ENCODE data around the gene FDX2. TPM values are rescaled to one million over a fixed set of nuclear protein-coding genes. Genes with fewer than 3 reads are reported as not detected.

The FDX2 gene
- total and polyA plus RNA-seq, 2 of the 13 experiments (the other 11 are each of a cell fraction or from before 2014, with no cell fraction given): 21.0 to 24.7 TPM

- 0 out of 2 replicates have a peak, but pooled peaks have one; percentile 25 for TF ChIP-seq RXRB (CRISPR knock-in tag; IDR thresholded peaks at IDR 0.05; ENCODE audit: borderline replicate concordance)
- no peak for TF ChIP-seq ZNF292 (CRISPR knock-in tag; IDR thresholded peaks at IDR 0.05; ENCODE audit: borderline replicate concordance, low read depth)
- no peak for TF ChIP-seq LRRFIP1 (CRISPR knock-in tag; conservative IDR thresholded peaks at IDR 0.05)
- no peak; the same call in 1 of the 2 replicates for TF ChIP-seq ZNF891 (CRISPR knock-in tag; IDR thresholded peaks at IDR 0.05)
- TF ChIP-seq ZSCAN30 (CRISPR knock-in tag; IDR thresholded peaks at IDR 0.05): no peak
- TF ChIP-seq KDM3A (CRISPR knock-in tag; IDR thresholded peaks at IDR 0.05; ENCODE audit: low read depth): no peak
- no peak for TF ChIP-seq EHMT2 (IDR thresholded peaks at IDR 0.05; ENCODE audit: borderline replicate concordance, low read depth, low read length)
- TF ChIP-seq ZNF839 (CRISPR knock-in tag; IDR thresholded peaks at IDR 0.05; ENCODE audit: borderline replicate concordance): no peak
- peak; percentile 38; the same call in 1 of the 2 replicates for TF ChIP-seq ELF1 (CRISPR knock-in tag; IDR thresholded peaks at IDR 0.05)
- no peak for TF ChIP-seq ZNF572 (CRISPR knock-in tag; IDR thresholded peaks at IDR 0.05)
- TF ChIP-seq IRF9 (CRISPR knock-in tag; IDR thresholded peaks at IDR 0.05; ENCODE audit: borderline replicate concordance): no peak
- peak; percentile 62 for TF ChIP-seq ZNF687 (CRISPR knock-in tag; IDR thresholded peaks at IDR 0.05)
- peak; percentile 28; the same call in 1 of the 2 replicates for TF ChIP-seq ZNF121 (CRISPR knock-in tag; IDR thresholded peaks at IDR 0.05)
- TF ChIP-seq NR1H2 (CRISPR knock-in tag; IDR thresholded peaks at IDR 0.05; ENCODE audit: borderline replicate concordance, low read depth): no peak
- TF ChIP-seq BATF2 (CRISPR knock-in tag; IDR thresholded peaks at IDR 0.05): no peak
- TF ChIP-seq ZNF232 (CRISPR knock-in tag; IDR thresholded peaks at IDR 0.05; ENCODE audit: borderline replicate concordance): 0 out of 2 replicates have a peak, but pooled peaks have one; percentile 11
- TF ChIP-seq ZZZ3 (CRISPR knock-in tag; IDR thresholded peaks at IDR 0.05; ENCODE audit: borderline replicate concordance): no peak
- no peak for TF ChIP-seq PREB (CRISPR knock-in tag; IDR thresholded peaks at IDR 0.05)
- TF ChIP-seq NR2F6 (IDR thresholded peaks at IDR 0.05): no peak
- TF ChIP-seq NR2F6 (CRISPR knock-in tag; IDR thresholded peaks at IDR 0.05): no peak
Observed at GRCh38 chr19:10332158-10332964, 16.5 kb upstream of the FDX2 start (continued).
